Esophagus squamous epithelium (tissue), 5 donors: Measurements from ENCODE around the gene TMA7. TPM values are rescaled to one million over a fixed set of nuclear protein-coding genes. Genes with fewer than 3 reads are reported as not detected.
"Not testable (repeated sequence)": the region's sequence is repeated elsewhere in the genome, so short reads cannot be mapped to it uniquely, and the experiment has no call there.

Experiments
- DNase-seq: peaks from one replicate; lab custom pipeline; 2025; lab: John Stamatoyannopoulos, UW
- H3K27ac ChIP-seq, 4 donors: fragments of 200-600 bp; sonication (generic); one replicate each; pipeline ENCODE4 v1.5.1; 2016 to 2019; ENCODE audit warnings: mild to moderate bottlenecking in 1 of 4
- H3K27me3 ChIP-seq, 4 donors: fragments of 200-600 bp; sonication (generic); 1 replicate in 3 of 4; 2 replicates in 1 of 4; pipeline versions ENCODE4 v1.5.1 to v1.6.0; 2017 to 2021; ENCODE audit warnings: antibody characterized with exemption in 1 of 4
- H3K36me3 ChIP-seq, 3 donors: fragments of 200-600 bp; sonication (generic); one replicate each; pipeline ENCODE4 v1.5.1; 2016 to 2019
- H3K4me1 ChIP-seq, 3 donors: fragments of 200-600 bp; sonication (generic); one replicate each; pipeline ENCODE4 v1.5.1; 2017 to 2019
- H3K4me3 ChIP-seq, 4 donors: fragments of 200-600 bp; sonication (generic); 1 replicate in 3 of 4; 2 replicates in 1 of 4; pipeline ENCODE4 v1.5.1; 2016 to 2019; ENCODE audit warnings: mild to moderate bottlenecking in 2 of 4, moderate library complexity in 1 of 4
- H3K9me3 ChIP-seq, 3 donors: fragments of 200-600 bp; sonication (generic); one replicate each; pipeline ENCODE4 v1.5.1; 2016 to 2019
- POLR2A ChIP-seq, 4 donors: fragments of 450-650 bp; IDR thresholded peaks; one replicate each; pipeline ENCODE4 v1.6.1; 2017; ENCODE audit warnings: antibody characterized with exemption in 4 of 4, mild to moderate bottlenecking in 4 of 4, moderate library complexity in 3 of 4
- WGBS, 2 donors: methylation state at CpG; one replicate each; pipeline ENCODE4 v1.1.5; 2018; 5-methylcytosine and 5-hydroxymethylcytosine counted together
- intact Hi-C: fragments of 100-400 bp; cut with DNase I; formaldehyde crosslinking; loops from one replicate; pipeline ENCODE4 v1.15.0; 2022
- total RNA-seq, 4 donors: library from RNA; depleted of rRNA; stranded (reverse); fragments of >200 nt; gene quantifications; one replicate each; pipeline ENCODE4 v1.1.0, GENCODE V29; 2016
- TF ChIP-seq, protein P1 (sequence below), 6 experiments: fragments of 450-650 bp in 4 of 6; fragments of 200-600 bp in 2 of 6; sonication (generic) in 2 of 6; IDR thresholded peaks; one replicate each; pipeline ENCODE4 v1.5.1; 2016 to 2019; ENCODE audit warnings: antibody characterized with exemption in 6 of 6, mild to moderate bottlenecking in 4 of 6, moderate library complexity in 4 of 6
- donor health status: DM: yes; HTN: yes; CAD: no.

TMA7 gene
- total RNA-seq, 4 donors from 2014 or later = 293 to 431 (median 357) TPM

DNA sequence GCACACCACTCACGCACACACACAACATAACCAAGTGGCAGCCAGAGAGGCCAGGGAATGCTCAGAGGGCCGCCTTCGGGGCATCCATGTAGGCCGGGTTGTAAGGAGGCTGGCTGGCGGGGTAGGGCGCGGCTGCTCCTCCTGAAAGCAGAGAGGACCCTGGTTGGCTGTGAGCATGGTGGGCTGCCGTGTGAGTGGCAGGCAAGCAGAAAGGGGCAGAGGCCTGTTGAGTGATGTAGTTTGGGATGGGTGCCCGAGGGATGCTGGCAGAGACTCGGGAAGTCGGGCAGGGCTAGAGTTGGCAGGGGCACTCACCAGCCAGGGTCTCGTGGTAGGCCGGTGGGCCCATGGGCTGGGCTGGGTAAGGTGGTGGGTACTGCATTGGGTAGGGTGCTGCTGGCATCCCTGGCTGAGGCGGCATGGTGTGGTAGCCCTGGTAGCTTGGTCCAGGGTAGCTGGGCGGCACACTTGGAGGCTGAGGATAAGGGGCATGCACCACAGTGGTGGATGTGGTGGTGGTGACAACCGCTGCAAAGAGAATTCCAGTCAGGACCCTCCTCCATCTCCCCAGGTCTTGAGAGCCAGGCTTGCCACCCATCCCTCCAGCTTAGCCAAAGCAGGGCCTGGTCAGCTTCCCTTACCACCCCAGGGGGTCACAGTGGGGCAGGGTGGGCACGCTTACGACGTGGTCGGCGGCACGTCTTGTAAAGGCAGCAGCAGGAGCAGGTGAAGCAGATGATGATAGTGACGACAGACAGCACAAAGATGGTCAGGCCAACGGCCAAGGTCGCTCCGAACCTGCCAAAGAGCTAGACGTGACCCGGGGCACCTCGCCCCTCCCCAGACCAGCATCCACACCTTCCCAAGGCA, 29.2 kb downstream of the TMA7 start:
- Histone ChIP-seq H3K9me3 (no peaks in the 10 kb centered on the region), H3K27ac (peak overlapping the region; percentile 91 to 100 (median 99)), H3K4me1 (peaks cover 73 to 99% (median 78%) of the 10 kb centered on the region in 3 donors), H3K36me3 (peaks cover 12 to 45% (median 20%) of the 10 kb centered on the region in 3 donors), H3K27me3 (no peaks in the 10 kb centered on the region), H3K4me3 (no peak overlapping the region)
- no peak for TF ChIP-seq POLR2A (IDR thresholded peaks at IDR 0.05)
- TF ChIP-seq, protein P1, sequence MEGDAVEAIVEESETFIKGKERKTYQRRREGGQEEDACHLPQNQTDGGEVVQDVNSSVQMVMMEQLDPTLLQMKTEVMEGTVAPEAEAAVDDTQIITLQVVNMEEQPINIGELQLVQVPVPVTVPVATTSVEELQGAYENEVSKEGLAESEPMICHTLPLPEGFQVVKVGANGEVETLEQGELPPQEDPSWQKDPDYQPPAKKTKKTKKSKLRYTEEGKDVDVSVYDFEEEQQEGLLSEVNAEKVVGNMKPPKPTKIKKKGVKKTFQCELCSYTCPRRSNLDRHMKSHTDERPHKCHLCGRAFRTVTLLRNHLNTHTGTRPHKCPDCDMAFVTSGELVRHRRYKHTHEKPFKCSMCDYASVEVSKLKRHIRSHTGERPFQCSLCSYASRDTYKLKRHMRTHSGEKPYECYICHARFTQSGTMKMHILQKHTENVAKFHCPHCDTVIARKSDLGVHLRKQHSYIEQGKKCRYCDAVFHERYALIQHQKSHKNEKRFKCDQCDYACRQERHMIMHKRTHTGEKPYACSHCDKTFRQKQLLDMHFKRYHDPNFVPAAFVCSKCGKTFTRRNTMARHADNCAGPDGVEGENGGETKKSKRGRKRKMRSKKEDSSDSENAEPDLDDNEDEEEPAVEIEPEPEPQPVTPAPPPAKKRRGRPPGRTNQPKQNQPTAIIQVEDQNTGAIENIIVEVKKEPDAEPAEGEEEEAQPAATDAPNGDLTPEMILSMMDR (IDR thresholded peaks at IDR 0.05) = no peak
- no peak for DNase-seq
- intact Hi-C loops = loop anchor here (5.0 kb wide), 1 partner anchor 33 kb away; the partner anchor contains the start of gene SHISA5
- WGBS, 2 donors = 61 to 80% methylated on average over 3 to 14 of the region's 29 CpGs

DNA sequence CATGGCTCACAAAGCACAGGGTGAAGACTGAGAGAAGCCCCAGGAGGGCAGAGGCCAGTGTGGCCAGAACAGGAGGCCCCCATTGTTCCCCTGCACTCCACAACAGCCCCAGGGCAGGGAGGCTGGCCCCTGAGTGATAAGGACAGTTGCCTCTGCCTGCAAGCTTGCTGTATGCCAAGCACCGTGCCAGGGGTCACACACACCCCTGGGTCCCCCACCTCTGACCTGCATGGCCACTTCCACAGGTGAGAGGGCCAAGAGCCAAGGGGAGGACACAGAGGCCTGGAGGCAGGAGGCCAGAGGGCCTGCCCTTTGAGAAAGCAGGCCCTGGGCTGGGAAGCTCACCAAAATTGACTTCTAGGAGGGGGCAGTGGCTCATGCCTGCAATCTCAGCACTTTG, 30.2 kb downstream of the TMA7 start:
- Histone ChIP-seq H3K27ac (peak overlapping the region; percentile 27 to 100 (median 95)), H3K4me1 (peaks cover 65 to 98% (median 75%) of the 10 kb centered on the region in 3 donors), H3K27me3 (no peaks in the 10 kb centered on the region), H3K36me3 (peaks cover 8 to 42% (median 20%) of the 10 kb centered on the region in 3 donors), H3K4me3 (no peak overlapping the region), H3K9me3 (no peaks in the 10 kb centered on the region)
- TF ChIP-seq, protein P1 (IDR thresholded peaks at IDR 0.05) = no peak
- no peak for TF ChIP-seq POLR2A (IDR thresholded peaks at IDR 0.05)
- no CpG with 5 or more reads among the region's 1 CpG for WGBS, 2 donors
- intact Hi-C loops = no loop called here
- no peak for DNase-seq

DNA sequence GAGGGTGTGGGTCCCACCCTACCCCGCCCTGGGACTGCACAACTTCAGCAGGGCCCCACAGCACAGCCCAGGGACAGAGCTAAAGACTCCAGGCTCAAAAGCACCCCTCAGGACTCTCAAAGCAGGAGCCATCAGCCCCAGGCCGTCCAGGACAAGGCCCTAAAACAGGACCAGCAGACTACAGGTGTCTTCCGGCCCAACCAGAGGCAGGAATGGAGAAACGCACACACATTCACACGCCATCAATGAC, 32.5 kb downstream of the TMA7 start:
- no peak for TF ChIP-seq POLR2A (IDR thresholded peaks at IDR 0.05)
- TF ChIP-seq, protein P1 (IDR thresholded peaks at IDR 0.05) = no peak
- H3K27me3 ChIP-seq = no peaks in the 10 kb centered on the region
- H3K4me3 ChIP-seq = peak overlapping the region; percentile 49 to 79 (median 68)
- no peak for DNase-seq
- intact Hi-C loops = no loop called here
- 0% methylated on average over 3 to 5 of the region's 5 CpGs for WGBS, 2 donors
- peaks cover 8 to 56% (median 16%) of the 10 kb centered on the region in 3 donors for H3K36me3 ChIP-seq
- peaks cover 48 to 89% (median 62%) of the 10 kb centered on the region in 3 donors for H3K4me1 ChIP-seq
- no peaks in the 10 kb centered on the region for H3K9me3 ChIP-seq
- peak overlapping the region; percentile 93 to 99 (median 98) for H3K27ac ChIP-seq

DNA sequence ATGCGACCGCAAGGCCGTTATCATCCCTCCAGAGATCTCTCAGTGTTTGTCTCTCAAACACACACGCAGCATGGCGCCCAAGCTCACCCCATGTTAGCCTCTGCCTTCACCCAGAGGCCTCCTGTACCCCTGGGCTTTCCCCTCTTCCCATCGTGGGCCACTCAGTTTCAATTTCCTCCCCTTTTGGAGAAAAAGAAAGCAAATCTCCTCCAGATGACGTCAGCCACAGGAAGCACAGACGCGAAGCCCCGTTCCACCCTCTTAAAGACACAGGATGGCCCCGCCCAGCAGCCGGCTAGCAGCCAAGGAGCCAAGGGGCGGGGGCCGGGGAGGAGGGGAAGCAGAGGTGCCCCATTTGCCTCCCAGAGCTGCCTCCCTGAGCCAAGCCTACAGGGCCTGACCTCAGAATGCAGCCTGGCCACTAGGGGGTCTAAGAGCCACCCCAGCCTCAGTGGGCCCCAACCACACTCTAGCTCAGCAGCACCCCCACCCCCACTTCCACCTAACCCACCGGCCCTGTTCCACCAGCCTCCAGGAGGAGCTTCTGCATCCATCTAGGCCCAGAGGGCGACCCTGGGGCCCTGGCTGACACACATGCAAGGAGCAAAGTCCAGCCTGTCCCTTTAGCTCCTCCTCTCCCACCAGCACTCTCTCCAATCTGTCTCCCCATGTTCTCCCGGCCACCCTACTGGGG, 33.0 kb downstream of the TMA7 start:
- 3 to 5% methylated on average over 9 of the region's 17 CpGs for WGBS, 2 donors
- DNase-seq = peak; percentile 81
- peaks cover 44 to 89% (median 57%) of the 10 kb centered on the region in 3 donors for H3K4me1 ChIP-seq
- TF ChIP-seq POLR2A (IDR thresholded peaks at IDR 0.05) = peak in 3 of 4 donors; percentile 49 to 81 (median 59)
- TF ChIP-seq, protein P1 (IDR thresholded peaks at IDR 0.05) = peak in 4 of 6 experiments; percentile 15 to 47 (median 24)
- peak overlapping the region; percentile 49 to 79 (median 68) for H3K4me3 ChIP-seq
- H3K9me3 ChIP-seq = no peaks in the 10 kb centered on the region
- intact Hi-C loops = no loop called here
- no peaks in the 10 kb centered on the region for H3K27me3 ChIP-seq
- H3K36me3 ChIP-seq = peaks cover 12 to 56% (median 13%) of the 10 kb centered on the region in 3 donors
- H3K27ac ChIP-seq = peak overlapping the region; percentile 93 to 99 (median 98)

DNA sequence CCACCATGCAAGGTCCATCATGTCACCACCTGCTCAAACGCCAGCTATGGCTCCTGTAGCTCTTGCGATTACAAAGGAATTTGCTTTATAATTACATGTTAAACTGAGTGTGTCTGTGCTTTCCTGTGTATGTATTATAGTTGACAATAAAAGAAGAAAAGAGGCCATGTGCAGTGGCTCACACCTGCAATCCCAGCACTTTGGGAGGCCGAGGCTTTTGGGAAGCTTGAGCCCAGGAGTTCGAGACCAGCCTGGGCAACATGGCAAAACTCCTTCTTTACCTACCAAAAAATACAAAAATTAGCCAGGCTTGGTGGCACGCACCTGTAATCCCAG, 33.5 kb downstream of the TMA7 start:
- H3K27ac ChIP-seq = peak overlapping the region; percentile 93 to 99 (median 98)
- peak overlapping the region in 1 of 4 donors; percentile 76 for H3K4me3 ChIP-seq
- H3K27me3 ChIP-seq = no peaks in the 10 kb centered on the region
- TF ChIP-seq, protein P1 (IDR thresholded peaks at IDR 0.05) = no peak
- TF ChIP-seq POLR2A (IDR thresholded peaks at IDR 0.05) = no peak
- intact Hi-C loops = no loop called here
- peaks cover 38 to 86% (median 52%) of the 10 kb centered on the region in 3 donors for H3K4me1 ChIP-seq
- 63 to 67% methylated on average over 5 of the region's 5 CpGs for WGBS, 2 donors
- H3K36me3 ChIP-seq = peaks cover 7 to 56% (median 15%) of the 10 kb centered on the region in 3 donors
- DNase-seq = no peak
- H3K9me3 ChIP-seq = no peaks in the 10 kb centered on the region

DNA sequence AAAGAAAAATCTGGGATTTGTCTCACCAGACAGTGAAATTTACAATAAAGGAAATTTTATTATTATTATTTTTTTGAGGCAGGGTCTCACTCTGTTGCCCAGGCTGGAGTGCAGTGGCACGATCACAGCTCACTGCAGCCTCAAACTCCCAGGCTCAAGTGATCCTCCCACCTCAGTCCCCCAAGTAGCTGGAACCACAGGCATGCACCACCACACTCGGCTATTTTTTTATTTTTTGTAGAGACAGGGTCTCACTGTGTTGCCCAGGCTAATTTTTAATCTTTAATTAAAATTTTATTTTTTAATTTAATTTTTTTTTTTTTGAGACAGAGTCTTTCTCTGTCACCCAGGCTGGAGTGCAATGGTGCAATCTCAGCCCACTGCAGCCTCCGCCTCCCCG, 34.0 kb downstream of the TMA7 start:
- Histone ChIP-seq H3K27ac (peak overlapping the region in 3 of 4 donors; percentile 93 to 99 (median 97)), H3K36me3 (peaks cover 4 to 56% (median 12%) of the 10 kb centered on the region in 3 donors), H3K4me1 (peaks cover 34 to 81% (median 48%) of the 10 kb centered on the region in 3 donors)
- DNase-seq, H3K4me3 ChIP-seq, H3K27me3 ChIP-seq, intact Hi-C loops, H3K9me3 ChIP-seq: not testable (repeated sequence)
- 94 to 100% methylated on average over 3 to 4 of the region's 4 CpGs for WGBS, 2 donors
